Right lobe of liver (tissue), 6 donors: ENCODE results near the gene SLC22A4. TPM values are rescaled to one million over a fixed set of nuclear protein-coding genes. Genes with fewer than 3 reads are reported as not detected.

Experiments
- ATAC-seq, 4 donors: fragments of 200-7000 bp; cut with Tn5 transposase; one replicate each; pipeline ENCODE4 v1.9.1; 2020; ENCODE audit warnings: mild to moderate bottlenecking in 4 of 4, moderate library complexity in 4 of 4
- DNase-seq, 3 donors: peaks; one replicate each; pipeline ENCODE4 v3.0.0-alpha.2; 2020
- H3K27ac ChIP-seq, 3 donors: fragments of 200-600 bp; one replicate each; pipeline ENCODE4 v1.8.0; 2022
- H3K27me3 ChIP-seq, 2 donors: fragments of 200-600 bp; one replicate each; pipeline ENCODE4 v1.8.0; 2022
- H3K36me3 ChIP-seq, 4 donors: fragments of 200-600 bp; sonication (generic) in 1 of 4; one replicate each; pipeline versions ENCODE4 v1.5.1 to v1.8.0; 2017 to 2022; ENCODE audit warnings: control low read depth in 1 of 4
- H3K4me1 ChIP-seq, 4 donors: fragments of 200-600 bp; sonication (generic) in 1 of 4; one replicate each; pipeline versions ENCODE4 v1.5.1 to v1.8.0; 2017 to 2022; ENCODE audit warnings: control low read depth in 1 of 4
- H3K4me3 ChIP-seq, 3 donors: fragments of 200-600 bp; one replicate each; pipeline ENCODE4 v1.8.0; 2022
- H3K9me3 ChIP-seq, 4 donors: fragments of 200-600 bp; sonication (generic) in 1 of 4; one replicate each; pipeline versions ENCODE4 v1.5.1 to v1.8.0; 2017 to 2022; ENCODE audit warnings: control low read depth in 1 of 4
- POLR2A ChIP-seq: fragments of 450-650 bp; IDR thresholded peaks from one replicate; pipeline ENCODE4 v1.6.1; 2017; ENCODE audit warnings: antibody characterized with exemption, mild to moderate bottlenecking
- WGBS: methylation state at CpG from one replicate; pipeline ENCODE4 v1.1.6; 2018; ENCODE audit warnings: low coverage, low lambda C conversion rate; ENCODE audit not compliant: insufficient coverage; ENCODE audit errors: missing lambda C conversion rate; 5-methylcytosine and 5-hydroxymethylcytosine counted together
- intact Hi-C, 2 donors: fragments of 100-400 bp; cut with DNase I; formaldehyde crosslinking; loops; one replicate each; pipeline versions ENCODE4 v1.11.2 to v1.14.1; 2022
- total RNA-seq, 6 experiments: library from RNA; depleted of rRNA in 2 of 6; stranded (reverse); fragments of >200 nt in 2 of 6; fragmentation: NEBNext Ultra II Directional in 3 of 6; extraction: Animal tissue kit (Norgen Biotek cat#: 25700) in 3 of 6; gene quantifications; one replicate each; pipeline versions ENCODE4 v1.1.0 to v1.2.4, GENCODE V29; 2016 to 2023
- TF ChIP-seq, protein P1 (sequence below), 4 donors: fragments of 200-600 bp in 3 of 4; fragments of 450-650 bp in 1 of 4; IDR thresholded peaks; one replicate each; pipeline versions ENCODE4 v1.5.1 to v1.8.0; 2016 to 2022; ENCODE audit warnings: antibody characterized with exemption in 4 of 4, mild to moderate bottlenecking in 2 of 4
- donor health status: DM: no; HTN: yes; CAD: no.
- donor health status: DM: no; HTN: no; CAD: no.
- donor health status: DM: no; HTN: no; CAD: no.
- donor health status: DM: no; HTN: yes; CAD: no.
- donor health status: DM: no; HTN: yes; CAD: no.

SLC22A4 gene
- total RNA-seq, 6 experiments from 2014 or later = 0.31 to 0.59 (median 0.36) TPM

GRCh38 chr5:132291026-132291425 lies 3.2 kb upstream of the SLC22A4 start:
- TF ChIP-seq, protein P1, sequence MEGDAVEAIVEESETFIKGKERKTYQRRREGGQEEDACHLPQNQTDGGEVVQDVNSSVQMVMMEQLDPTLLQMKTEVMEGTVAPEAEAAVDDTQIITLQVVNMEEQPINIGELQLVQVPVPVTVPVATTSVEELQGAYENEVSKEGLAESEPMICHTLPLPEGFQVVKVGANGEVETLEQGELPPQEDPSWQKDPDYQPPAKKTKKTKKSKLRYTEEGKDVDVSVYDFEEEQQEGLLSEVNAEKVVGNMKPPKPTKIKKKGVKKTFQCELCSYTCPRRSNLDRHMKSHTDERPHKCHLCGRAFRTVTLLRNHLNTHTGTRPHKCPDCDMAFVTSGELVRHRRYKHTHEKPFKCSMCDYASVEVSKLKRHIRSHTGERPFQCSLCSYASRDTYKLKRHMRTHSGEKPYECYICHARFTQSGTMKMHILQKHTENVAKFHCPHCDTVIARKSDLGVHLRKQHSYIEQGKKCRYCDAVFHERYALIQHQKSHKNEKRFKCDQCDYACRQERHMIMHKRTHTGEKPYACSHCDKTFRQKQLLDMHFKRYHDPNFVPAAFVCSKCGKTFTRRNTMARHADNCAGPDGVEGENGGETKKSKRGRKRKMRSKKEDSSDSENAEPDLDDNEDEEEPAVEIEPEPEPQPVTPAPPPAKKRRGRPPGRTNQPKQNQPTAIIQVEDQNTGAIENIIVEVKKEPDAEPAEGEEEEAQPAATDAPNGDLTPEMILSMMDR (IDR thresholded peaks at IDR 0.05) = no peak
- TF ChIP-seq POLR2A = no peak
- no peak overlapping the region for H3K27ac ChIP-seq
- no peaks in the 10 kb centered on the region for H3K36me3 ChIP-seq
- no peak overlapping the region for H3K4me3 ChIP-seq
- no peak for DNase-seq
- no peaks in the 10 kb centered on the region for H3K27me3 ChIP-seq
- peaks cover 0 to 12% (median 4%) of the 10 kb centered on the region in 4 donors for H3K4me1 ChIP-seq
- no peaks in the 10 kb centered on the region for H3K9me3 ChIP-seq
- WGBS = 88% methylated on average over 2 of the region's 2 CpGs
- intact Hi-C loops = no loop called here
- no peak for ATAC-seq

GRCh38 chr5:132293066-132293991 lies 865 bp upstream of the SLC22A4 start:
- peak; percentile 75 to 78 (median 76) for ATAC-seq
- no peaks in the 10 kb centered on the region for H3K36me3 ChIP-seq
- intact Hi-C loops = no loop called here
- DNase-seq = peak; percentile 90 to 91 (median 91)
- peak overlapping the region; percentile 60 to 65 (median 63) for H3K4me3 ChIP-seq
- no peaks in the 10 kb centered on the region for H3K27me3 ChIP-seq
- WGBS = 4% methylated on average over 7 of the region's 50 CpGs
- no peaks in the 10 kb centered on the region for H3K9me3 ChIP-seq
- TF ChIP-seq POLR2A = no peak
- TF ChIP-seq, protein P1 (IDR thresholded peaks at IDR 0.05) = peak in 2 of 4 donors; percentile 15 to 20
- H3K27ac ChIP-seq = peak overlapping the region; percentile 88 to 98 (median 93)
- peaks cover 0 to 12% (median 4%) of the 10 kb centered on the region in 4 donors for H3K4me1 ChIP-seq

DNA sequence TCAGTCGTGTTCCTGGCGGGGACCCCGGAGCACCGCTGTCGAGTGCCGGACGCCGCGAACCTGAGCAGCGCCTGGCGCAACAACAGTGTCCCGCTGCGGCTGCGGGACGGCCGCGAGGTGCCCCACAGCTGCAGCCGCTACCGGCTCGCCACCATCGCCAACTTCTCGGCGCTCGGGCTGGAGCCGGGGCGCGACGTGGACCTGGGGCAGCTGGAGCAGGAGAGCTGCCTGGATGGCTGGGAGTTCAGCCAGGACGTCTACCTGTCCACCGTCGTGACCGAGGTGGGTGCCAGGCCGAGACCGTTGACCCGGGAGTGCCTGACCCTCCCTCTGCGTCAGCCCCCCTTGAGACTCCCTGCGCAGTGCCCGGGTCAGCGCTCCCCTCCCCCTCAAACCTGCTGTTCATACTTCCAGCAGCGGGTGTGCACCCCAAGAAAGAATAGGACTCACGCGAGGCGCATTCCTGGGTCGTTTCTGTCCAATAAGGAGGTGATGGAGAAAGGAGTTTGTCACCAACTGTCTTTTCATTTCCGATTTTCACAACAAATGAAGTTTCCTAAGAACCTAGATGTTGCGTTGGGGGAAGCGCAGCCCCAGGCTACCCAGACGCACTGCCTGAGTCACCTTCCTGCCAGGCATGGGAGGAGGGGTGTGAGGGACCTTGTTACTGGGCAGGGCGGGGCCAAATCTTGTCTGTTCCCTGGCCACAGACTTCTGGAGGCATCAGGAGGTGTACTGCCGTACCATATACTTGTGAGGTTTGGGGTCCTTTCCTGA lies 722 bp downstream of the SLC22A4 start:
- Histone ChIP-seq H3K9me3 (no peaks in the 10 kb centered on the region), H3K4me1 (peaks cover 0 to 12% (median 4%) of the 10 kb centered on the region in 4 donors), H3K36me3 (no peaks in the 10 kb centered on the region), H3K27ac (peak overlapping the region; percentile 88 to 98 (median 93)), H3K4me3 (peak overlapping the region; percentile 60 to 65 (median 63)), H3K27me3 (no peaks in the 10 kb centered on the region)
- TF ChIP-seq POLR2A = peak; percentile 7
- TF ChIP-seq, protein P1 (IDR thresholded peaks at IDR 0.05) = no peak
- peak in 3 of 4 donors; percentile 0 to 14 (median 10) for ATAC-seq
- intact Hi-C loops = no loop called here
- WGBS = 24% methylated on average over 4 of the region's 50 CpGs
- peak; percentile 67 to 74 (median 72) for DNase-seq

DNA sequence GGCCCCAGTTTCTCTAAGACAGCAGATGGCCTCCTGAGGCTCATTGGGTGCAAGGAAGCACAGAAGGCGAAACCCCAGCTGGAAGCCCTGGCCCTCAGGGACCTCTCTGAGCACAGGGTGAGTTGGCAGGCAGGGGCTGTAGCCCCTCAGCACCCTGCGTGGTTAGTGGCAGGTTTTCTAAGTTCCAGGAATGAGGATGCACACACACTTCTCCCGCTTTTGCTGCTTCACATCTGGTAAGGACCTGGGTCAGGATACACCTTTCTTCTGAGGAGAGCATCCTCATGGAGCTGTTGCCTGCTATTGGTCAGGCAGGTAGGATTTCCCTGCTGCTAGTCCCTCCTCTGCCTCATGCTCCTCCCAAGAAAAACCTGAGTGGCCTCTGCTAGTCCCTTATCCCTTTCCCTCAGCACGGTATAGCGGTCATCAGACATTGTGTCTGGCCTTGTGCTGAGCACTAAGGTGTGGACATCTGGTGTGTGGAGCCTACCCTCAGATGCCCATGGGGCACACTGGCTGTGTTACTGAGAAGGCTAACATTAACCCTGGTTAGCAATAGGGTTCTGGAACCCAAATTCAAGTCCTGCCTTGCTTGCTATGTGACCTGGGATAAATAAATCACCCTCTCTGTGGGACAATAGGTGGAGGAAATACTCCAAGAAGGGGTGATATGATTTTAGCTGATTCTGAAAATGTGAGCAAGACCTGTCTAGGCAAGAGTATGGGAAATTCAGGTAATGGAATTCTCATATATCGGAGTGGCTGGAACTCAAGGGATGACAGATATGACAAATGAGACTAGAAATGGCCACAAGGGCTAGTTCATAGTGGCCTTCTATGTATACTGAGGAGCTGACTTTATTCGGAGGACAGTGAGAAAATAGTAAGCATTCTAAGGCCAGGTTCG lies 1.6 kb downstream of the SLC22A4 start:
- no peak overlapping the region for H3K27ac ChIP-seq
- no peak for ATAC-seq

More for the DNA sequence above, 1.6 kb downstream of the SLC22A4 start:
- Histone ChIP-seq H3K4me3 (no peak overlapping the region), H3K4me1 (peaks cover 0 to 15% (median 4%) of the 10 kb centered on the region in 4 donors), H3K9me3 (no peaks in the 10 kb centered on the region), H3K27me3 (no peaks in the 10 kb centered on the region), H3K36me3 (no peaks in the 10 kb centered on the region)
- intact Hi-C loops = no loop called here
- DNase-seq = no peak
- no peak for TF ChIP-seq POLR2A
- TF ChIP-seq, protein P1 (IDR thresholded peaks at IDR 0.05) = no peak
- WGBS = 65% methylated on average over 2 of the region's 8 CpGs
